A549 (cell line): ENCODE results near the gene AK1. TPM values are rescaled to one million over a fixed set of nuclear protein-coding genes. Genes with fewer than 3 reads are reported as not detected.

Source experiments
- ATAC-seq, 2 experiments: fragments of 200-7000 bp in 1 of 2; fragments of >200 bp in 1 of 2; cut with Nextera tagmentation in 1 of 2; cut with Tn5 transposase in 1 of 2; 3 replicates each; pipeline versions ENCODE4 v1.8.0 to v1.9.1; 2018 to 2020; ENCODE audit warnings: mild to moderate bottlenecking in 1 of 2, moderate library complexity in 1 of 2
- CTCF ChIA-PET: fragments of 300-600 bp; sonication (Branson Sonifier 250); formaldehyde crosslinking; extraction: SDS; loops from one replicate; lab custom pipeline; 2021; ENCODE audit warnings: antibody characterized with exemption, inconsistent platforms; lab: Yijun Ruan, JAX
- POLR2A ChIA-PET: fragments of 350-600 bp; formaldehyde crosslinking; extraction: SDS; loops from one replicate; lab custom pipeline; 2021; ENCODE audit warnings: antibody characterized with exemption, inconsistent platforms; lab: Yijun Ruan, JAX
- DNase-seq, 2 experiments: peaks; one replicate each; pipeline versions ENCODE4 v3.0.0 to v3.0.0-alpha.2; 2011 to 2016; ENCODE audit warnings: low read depth in 1 of 2, low spot score in 1 of 2
- FAIRE-seq: peaks from 2 replicates; lab custom pipeline; 2011; peaks lifted over from hg19 to GRCh38; lab: Jason Lieb, UNC
- H3K27ac ChIP-seq, 2 experiments: fragments of >200 bp; sonication (Bioruptor Twin); formaldehyde crosslinking; 3 replicates each; pipeline ENCODE4 v1.5.1; 2016 to 2017
- H3K4me1 ChIP-seq: fragments of >200 bp; sonication (Bioruptor Twin); formaldehyde crosslinking; 3 replicates; pipeline ENCODE4 v1.6.1; 2016
- H3K4me2 ChIP-seq: fragments of >200 bp; sonication (Bioruptor Twin); formaldehyde crosslinking; 3 replicates; pipeline ENCODE4 v1.6.1; 2016
- H3K4me3 ChIP-seq: fragments of >200 bp; sonication (Bioruptor Twin); formaldehyde crosslinking; 3 replicates; pipeline ENCODE4 v1.5.1; 2016
- H3K9me3 ChIP-seq: fragments of >200 bp; sonication (Bioruptor Twin); formaldehyde crosslinking; 3 replicates; pipeline ENCODE4 v1.6.1; 2016
- BHLHE40 ChIP-seq: IDR thresholded peaks from 2 replicates; pipeline ENCODE4 v1.6.1; 2012; ENCODE audit warnings: low read depth, low read length, inconsistent platforms
- CEBPB ChIP-seq, 2 experiments: fragments of >200 bp in 1 of 2; sonication (Bioruptor Twin) in 1 of 2; formaldehyde crosslinking in 1 of 2; IDR thresholded peaks; 2 replicates each; pipeline ENCODE4 v1.6.1; 2012 to 2016
- CHD2 ChIP-seq: fragments of 150-350 bp; IDR thresholded peaks from 2 replicates; pipeline ENCODE4 v1.6.1; 2014; ENCODE audit warnings: low read length; ENCODE audit not compliant: partially characterized antibody
- EHMT2 ChIP-seq: fragments of 200-600 bp; sonication (generic); IDR thresholded peaks from 2 replicates; pipeline ENCODE4 v1.6.1; 2016; ENCODE audit warnings: antibody characterized with exemption, low read depth, mild to moderate bottlenecking, moderate library complexity
- FOSB ChIP-seq: fragments of 250-450 bp; sonication (Bioruptor Pico); IDR thresholded peaks from 2 replicates; pipeline ENCODE4 v1.5.0; 2020; ENCODE audit warnings: mild to moderate bottlenecking, moderate library complexity
- HEYL ChIP-seq: fragments of 250-450 bp; sonication (Bioruptor Pico); IDR thresholded peaks from 2 replicates; pipeline ENCODE4 v1.8.0; 2021; ENCODE audit warnings: mild to moderate bottlenecking, moderate library complexity
- HOXB13 ChIP-seq: fragments of 250-450 bp; sonication (Bioruptor Pico); IDR thresholded peaks from 2 replicates; pipeline ENCODE4 v1.5.0; 2020; ENCODE audit warnings: low read depth, mild to moderate bottlenecking, moderate library complexity
- HOXB5 ChIP-seq: fragments of 250-450 bp; sonication (Bioruptor Pico); IDR thresholded peaks from 2 replicates; pipeline ENCODE4 v1.5.0; 2020; ENCODE audit warnings: mild to moderate bottlenecking, moderate library complexity
- JUN ChIP-seq, 2 experiments: fragments of >200 bp; sonication (Bioruptor Twin); formaldehyde crosslinking; IDR thresholded peaks; 2 replicates in 1 of 2; 3 replicates in 1 of 2; pipeline ENCODE4 v1.6.1; 2016 to 2017
- KDM1A ChIP-seq: fragments of 200-600 bp; sonication (generic); IDR thresholded peaks from 2 replicates; pipeline ENCODE4 v1.6.1; 2016; ENCODE audit warnings: low read depth, mild to moderate bottlenecking
- MAZ ChIP-seq: fragments of 150-350 bp; IDR thresholded peaks from 2 replicates; pipeline ENCODE4 v1.6.1; 2014; ENCODE audit warnings: antibody characterized with exemption, low read depth, low read length, borderline replicate concordance
- PHF8 ChIP-seq: fragments of 200-600 bp; sonication (generic); IDR thresholded peaks from 2 replicates; pipeline ENCODE4 v1.6.1; 2016; ENCODE audit warnings: low read depth, mild to moderate bottlenecking, antibody characterized with exemption, moderate library complexity, borderline replicate concordance
- RNF2 ChIP-seq: fragments of 200-600 bp; sonication (generic); IDR thresholded peaks from 2 replicates; pipeline ENCODE4 v1.6.1; 2016; ENCODE audit warnings: low read depth, mild to moderate bottlenecking, antibody characterized with exemption, moderate library complexity, borderline replicate concordance
- TP53 ChIP-seq: fragments of 250-450 bp; sonication (Bioruptor Pico); IDR thresholded peaks from 2 replicates; pipeline ENCODE4 v1.5.0; 2021; ENCODE audit warnings: mild to moderate bottlenecking, moderate library complexity
- ZFP36 ChIP-seq: fragments of 450-650 bp; IDR thresholded peaks from 2 replicates; pipeline ENCODE4 v1.6.1; 2014; ENCODE audit warnings: borderline replicate concordance; ENCODE audit not compliant: partially characterized antibody
- WGBS: methylation state at CpG from one replicate; pipeline ENCODE4 v1.1.6; 2017; ENCODE audit errors: missing lambda C conversion rate; 5-methylcytosine and 5-hydroxymethylcytosine counted together
- polyA plus RNA-seq, 4 experiments: library from polyadenylated mRNA; depleted of rRNA in 3 of 4; stranded (reverse); fragments of >200 nt; fragmentation: RNase III in 1 of 4; extraction: RNeasy Plus Mini Kit Qiagen cat#74134 plus additional on column Dnase treatment in 1 of 4; gene quantifications; 2 replicates in 3 of 4; 3 replicates in 1 of 4; pipeline ENCODE4 v1.2.3, GENCODE V29; 2011 to 2017
- TF ChIP-seq, protein P1 (sequence below): fragments of >200 bp; sonication (Bioruptor Twin); formaldehyde crosslinking; IDR thresholded peaks from 2 replicates; pipeline ENCODE4 v1.6.1; 2016
- TF ChIP-seq, protein P2 (sequence below): fragments of 450-650 bp; IDR thresholded peaks from 2 replicates; pipeline ENCODE4 v1.6.1; 2014; ENCODE audit warnings: antibody characterized with exemption
- TF ChIP-seq, protein P3 (sequence below): fragments of >200 bp; sonication (Bioruptor Twin); formaldehyde crosslinking; IDR thresholded peaks from 3 replicates; pipeline ENCODE4 v1.5.1; 2016
- TF ChIP-seq, protein P4 (sequence below): fragments of 200-600 bp; sonication (generic); IDR thresholded peaks from 2 replicates; pipeline ENCODE4 v1.6.1; 2016; ENCODE audit warnings: antibody characterized with exemption, mild to moderate bottlenecking, moderate library complexity

AK1 gene
- polyA plus RNA-seq, 2 of the 4 experiments (the other 2 are of a cell fraction), result 30.0 to 31.9 TPM

DNA sequence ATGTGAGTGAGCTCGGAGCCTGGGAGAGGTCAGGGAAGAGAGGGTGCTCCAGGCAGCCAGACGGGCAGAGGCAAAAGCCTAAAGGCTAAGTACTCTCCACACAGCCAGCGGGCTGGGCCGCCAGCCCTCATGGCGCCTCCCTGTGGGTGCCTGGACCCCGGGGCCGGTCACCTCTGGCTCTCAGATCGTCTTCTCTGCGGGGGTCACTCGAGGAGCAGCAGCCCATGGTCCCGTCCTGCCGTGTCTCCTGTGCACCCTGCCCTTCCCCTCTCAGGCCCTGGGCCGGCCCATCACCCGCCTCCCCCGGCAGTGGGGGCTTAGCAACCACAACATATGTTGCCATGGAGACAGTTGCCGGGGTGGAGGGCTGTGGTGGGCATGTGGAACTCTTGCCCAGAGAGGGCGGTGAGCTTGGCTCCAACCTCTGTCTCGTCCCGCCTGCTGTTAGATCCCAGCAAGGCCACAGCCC lies 4.2 kb downstream of the AK1 start:
- Histone ChIP-seq H3K4me2 (no peak overlapping the region), H3K9me3 (no peaks in the 10 kb centered on the region), H3K4me3 (no peak overlapping the region), H3K27ac (no peak overlapping the region), H3K4me1 (peaks cover 38% of the 10 kb centered on the region)
- no peak for FAIRE-seq
- TF ChIP-seq CHD2 (no peak), CEBPB (IDR thresholded peaks at IDR 0.05) (no peak), ZFP36 (no peak), HEYL (CRISPR knock-in tag) (no peak), HOXB5 (CRISPR knock-in tag) (no peak), JUN (IDR thresholded peaks at IDR 0.05) (no peak), KDM1A (no peak), BHLHE40 (no peak), HOXB13 (no peak), PHF8 (no peak), EHMT2 (no peak), MAZ (no peak), TP53 (CRISPR knock-in tag) (no peak), RNF2 (no peak), FOSB (no peak)
- TF ChIP-seq, protein P1, sequence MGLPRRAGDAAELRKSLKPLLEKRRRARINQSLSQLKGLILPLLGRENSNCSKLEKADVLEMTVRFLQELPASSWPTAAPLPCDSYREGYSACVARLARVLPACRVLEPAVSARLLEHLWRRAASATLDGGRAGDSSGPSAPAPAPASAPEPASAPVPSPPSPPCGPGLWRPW, result no peak
- TF ChIP-seq, protein P2, sequence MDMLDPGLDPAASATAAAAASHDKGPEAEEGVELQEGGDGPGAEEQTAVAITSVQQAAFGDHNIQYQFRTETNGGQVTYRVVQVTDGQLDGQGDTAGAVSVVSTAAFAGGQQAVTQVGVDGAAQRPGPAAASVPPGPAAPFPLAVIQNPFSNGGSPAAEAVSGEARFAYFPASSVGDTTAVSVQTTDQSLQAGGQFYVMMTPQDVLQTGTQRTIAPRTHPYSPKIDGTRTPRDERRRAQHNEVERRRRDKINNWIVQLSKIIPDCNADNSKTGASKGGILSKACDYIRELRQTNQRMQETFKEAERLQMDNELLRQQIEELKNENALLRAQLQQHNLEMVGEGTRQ, result no peak
- TF ChIP-seq, protein P3, sequence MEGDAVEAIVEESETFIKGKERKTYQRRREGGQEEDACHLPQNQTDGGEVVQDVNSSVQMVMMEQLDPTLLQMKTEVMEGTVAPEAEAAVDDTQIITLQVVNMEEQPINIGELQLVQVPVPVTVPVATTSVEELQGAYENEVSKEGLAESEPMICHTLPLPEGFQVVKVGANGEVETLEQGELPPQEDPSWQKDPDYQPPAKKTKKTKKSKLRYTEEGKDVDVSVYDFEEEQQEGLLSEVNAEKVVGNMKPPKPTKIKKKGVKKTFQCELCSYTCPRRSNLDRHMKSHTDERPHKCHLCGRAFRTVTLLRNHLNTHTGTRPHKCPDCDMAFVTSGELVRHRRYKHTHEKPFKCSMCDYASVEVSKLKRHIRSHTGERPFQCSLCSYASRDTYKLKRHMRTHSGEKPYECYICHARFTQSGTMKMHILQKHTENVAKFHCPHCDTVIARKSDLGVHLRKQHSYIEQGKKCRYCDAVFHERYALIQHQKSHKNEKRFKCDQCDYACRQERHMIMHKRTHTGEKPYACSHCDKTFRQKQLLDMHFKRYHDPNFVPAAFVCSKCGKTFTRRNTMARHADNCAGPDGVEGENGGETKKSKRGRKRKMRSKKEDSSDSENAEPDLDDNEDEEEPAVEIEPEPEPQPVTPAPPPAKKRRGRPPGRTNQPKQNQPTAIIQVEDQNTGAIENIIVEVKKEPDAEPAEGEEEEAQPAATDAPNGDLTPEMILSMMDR, result no peak
- TF ChIP-seq, protein P4, sequence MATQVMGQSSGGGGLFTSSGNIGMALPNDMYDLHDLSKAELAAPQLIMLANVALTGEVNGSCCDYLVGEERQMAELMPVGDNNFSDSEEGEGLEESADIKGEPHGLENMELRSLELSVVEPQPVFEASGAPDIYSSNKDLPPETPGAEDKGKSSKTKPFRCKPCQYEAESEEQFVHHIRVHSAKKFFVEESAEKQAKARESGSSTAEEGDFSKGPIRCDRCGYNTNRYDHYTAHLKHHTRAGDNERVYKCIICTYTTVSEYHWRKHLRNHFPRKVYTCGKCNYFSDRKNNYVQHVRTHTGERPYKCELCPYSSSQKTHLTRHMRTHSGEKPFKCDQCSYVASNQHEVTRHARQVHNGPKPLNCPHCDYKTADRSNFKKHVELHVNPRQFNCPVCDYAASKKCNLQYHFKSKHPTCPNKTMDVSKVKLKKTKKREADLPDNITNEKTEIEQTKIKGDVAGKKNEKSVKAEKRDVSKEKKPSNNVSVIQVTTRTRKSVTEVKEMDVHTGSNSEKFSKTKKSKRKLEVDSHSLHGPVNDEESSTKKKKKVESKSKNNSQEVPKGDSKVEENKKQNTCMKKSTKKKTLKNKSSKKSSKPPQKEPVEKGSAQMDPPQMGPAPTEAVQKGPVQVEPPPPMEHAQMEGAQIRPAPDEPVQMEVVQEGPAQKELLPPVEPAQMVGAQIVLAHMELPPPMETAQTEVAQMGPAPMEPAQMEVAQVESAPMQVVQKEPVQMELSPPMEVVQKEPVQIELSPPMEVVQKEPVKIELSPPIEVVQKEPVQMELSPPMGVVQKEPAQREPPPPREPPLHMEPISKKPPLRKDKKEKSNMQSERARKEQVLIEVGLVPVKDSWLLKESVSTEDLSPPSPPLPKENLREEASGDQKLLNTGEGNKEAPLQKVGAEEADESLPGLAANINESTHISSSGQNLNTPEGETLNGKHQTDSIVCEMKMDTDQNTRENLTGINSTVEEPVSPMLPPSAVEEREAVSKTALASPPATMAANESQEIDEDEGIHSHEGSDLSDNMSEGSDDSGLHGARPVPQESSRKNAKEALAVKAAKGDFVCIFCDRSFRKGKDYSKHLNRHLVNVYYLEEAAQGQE, result no peak
- no peak for DNase-seq
- 88% methylated on average over 17 of the region's 19 CpGs for WGBS
- ChIA-PET POLR2A (no interaction called here), CTCF (interaction anchor here (1.0 to 13.7 kb wide), 13 partner anchors 9 to 370 kb away, joined by 3 to 117 read pairs (median 5); partner anchors contain the start of genes CDK9 and TOR2A)
- ATAC-seq, result no peak
